GM18873 (cell line): ENCODE results near the gene OR1I1.
"Not testable (repeated sequence)": the region's sequence is repeated elsewhere in the genome, so short reads cannot be mapped to it uniquely, and the experiment has no call there.

Experiments used
- ATAC-seq: cut with Tn5 transposase; IDR thresholded peaks from one replicate; pipeline ENCODE4 v1.9.1; 2021; ENCODE audit warnings: mild to moderate bottlenecking, moderate library complexity, moderate number of reproducible peaks; ENCODE audit not compliant: unreplicated experiment, low FRiP score

Gene OR1I1, protein sequence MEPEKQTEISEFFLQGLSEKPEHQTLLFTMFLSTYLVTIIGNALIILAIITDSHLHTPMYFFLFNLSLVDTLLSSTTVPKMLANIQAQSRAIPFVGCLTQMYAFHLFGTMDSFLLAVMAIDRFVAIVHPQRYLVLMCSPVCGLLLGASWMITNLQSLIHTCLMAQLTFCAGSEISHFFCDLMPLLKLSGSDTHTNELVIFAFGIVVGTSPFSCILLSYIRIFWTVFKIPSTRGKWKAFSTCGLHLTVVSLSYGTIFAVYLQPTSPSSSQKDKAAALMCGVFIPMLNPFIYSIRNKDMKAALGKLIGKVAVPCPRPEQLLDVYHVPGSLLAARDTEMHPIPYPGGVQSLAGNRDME

GRCh38 chr19:15081911-15082310 lies at the start of gene OR1I1:
Gene OR1I1 (plus strand): TSS chr19:15082211. CDS start chr19:15087066, 4,855 bp downstream.
- ATAC-seq: no peak

DNA sequence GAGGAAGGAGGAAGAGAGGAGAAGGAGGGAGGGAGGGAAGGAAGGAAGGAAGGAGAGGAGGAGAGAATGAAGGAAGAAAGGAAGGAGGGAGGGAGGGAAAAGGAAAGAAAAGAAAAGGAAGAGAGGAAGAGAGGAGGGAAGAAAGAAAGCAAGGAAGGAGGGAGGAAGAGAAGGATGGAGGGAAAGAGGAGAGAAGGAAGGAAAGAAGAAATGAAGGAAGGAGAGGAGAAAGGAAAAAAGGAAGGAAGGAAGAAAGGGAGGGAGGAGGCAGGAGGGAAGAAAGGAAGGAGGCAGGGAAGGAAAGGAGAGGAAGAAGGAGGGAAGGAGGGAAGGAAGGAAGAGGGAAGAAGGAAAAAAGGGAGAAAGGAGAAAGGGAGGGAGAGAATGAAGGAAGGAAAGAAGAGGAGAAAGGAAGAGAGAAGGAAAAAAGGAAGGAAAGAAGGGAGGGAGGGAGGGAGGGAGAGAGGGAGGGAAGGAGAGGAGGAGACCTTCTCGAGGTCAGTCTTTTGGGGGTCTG lies 46.2 kb upstream of the OR1I1 start:
- no peak for ATAC-seq

- ATAC-seq: no peak
Measured at GRCh38 chr19:15037586-15037985, 44.4 kb upstream of the OR1I1 start.

DNA sequence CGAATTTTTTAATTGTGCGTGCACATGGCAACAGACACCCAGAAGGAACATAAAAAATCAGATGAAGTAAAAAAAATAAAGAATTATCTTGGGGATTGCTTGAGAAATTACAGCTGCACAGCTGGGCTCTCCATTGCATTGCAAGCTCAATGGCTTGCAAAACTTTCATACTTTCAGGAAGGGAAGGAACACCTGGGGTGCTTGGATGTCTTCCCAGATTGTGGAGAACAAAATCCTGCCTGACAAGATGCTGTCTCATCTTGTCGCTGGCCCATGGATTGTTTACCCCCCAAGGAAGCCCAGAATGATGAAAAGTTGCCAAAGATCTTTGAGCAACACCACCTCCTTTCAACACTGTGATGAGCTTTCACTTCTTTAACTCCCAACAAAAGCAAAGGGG lies 43.7 kb upstream of the OR1I1 start:
- ATAC-seq: no peak

DNA sequence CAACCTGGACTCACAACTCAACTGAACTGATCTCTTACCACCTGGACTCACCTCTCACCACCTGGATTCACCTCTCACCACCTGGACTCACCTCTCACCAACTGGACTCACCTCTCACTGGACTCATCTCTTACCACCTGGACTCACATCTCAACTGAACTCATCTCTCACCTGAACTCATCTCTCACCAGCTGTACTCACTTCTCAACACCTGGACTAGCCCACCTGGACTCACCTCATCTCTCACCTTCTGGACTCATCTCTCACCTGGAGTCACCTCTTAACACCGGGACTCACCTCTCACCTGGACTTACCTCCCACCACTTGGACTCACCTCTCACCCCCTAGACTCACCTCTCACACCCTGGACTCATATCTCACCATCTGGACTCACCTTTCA lies 40.0 kb upstream of the OR1I1 start:
- ATAC-seq: no peak

GRCh38 chr19:15042826-15043225 lies 39.2 kb upstream of the OR1I1 start:
- no peak for ATAC-seq

- ATAC-seq: no peak
Measured at GRCh38 chr19:15045506-15045905, 36.5 kb upstream of the OR1I1 start.

GRCh38 chr19:15047680-15048079 lies 34.3 kb upstream of the OR1I1 start:
- ATAC-seq: no peak

- ATAC-seq: no peak
Measured at GRCh38 chr19:15048128-15048527, 33.9 kb upstream of the OR1I1 start.

DNA sequence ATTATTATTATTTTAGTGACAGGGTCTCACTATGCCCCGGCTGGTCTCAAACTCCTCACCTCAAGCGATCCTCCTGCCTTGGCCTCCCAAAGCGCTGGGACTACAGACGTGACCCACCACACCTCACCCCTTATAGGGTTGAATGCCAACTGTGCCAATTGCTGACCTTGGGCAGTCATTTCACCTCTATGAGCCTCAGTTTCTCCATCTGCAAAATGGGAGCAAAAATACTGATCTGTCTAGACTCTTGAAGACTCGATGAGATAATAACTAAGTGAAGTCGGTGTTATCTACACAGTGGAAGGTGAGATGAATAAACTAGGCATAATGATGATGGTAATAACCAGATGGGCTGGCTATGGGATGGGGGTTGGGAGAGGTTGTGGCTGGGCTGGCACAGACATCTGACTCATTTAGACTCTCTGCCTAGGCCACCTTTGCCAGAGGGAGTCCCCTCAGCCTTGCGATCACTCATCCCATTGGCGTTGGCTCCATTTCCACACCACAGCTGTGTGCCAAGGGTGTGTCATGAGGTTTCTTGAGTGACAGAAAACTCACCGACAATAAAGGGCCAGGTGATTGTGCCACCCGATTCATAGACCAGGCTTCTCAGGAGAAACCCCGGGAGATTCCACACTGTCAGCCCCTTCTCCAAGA lies 33.0 kb upstream of the OR1I1 start, which contains the start of gene CASP14:
CASP14 (plus strand) TSS at position 596 of the 657 bp plus-strand sequence. CDS start 2,772 bp downstream, outside the sequence.
- ATAC-seq: no peak

GRCh38 chr19:15050639-15051038 lies 31.4 kb upstream of the OR1I1 start:
- ATAC-seq: no peak

- no peak for ATAC-seq
Measured at GRCh38 chr19:15062036-15062435, 20.0 kb upstream of the OR1I1 start.

- ATAC-seq: not testable (repeated sequence)
Measured at GRCh38 chr19:15070386-15070785, 11.6 kb upstream of the OR1I1 start.

DNA sequence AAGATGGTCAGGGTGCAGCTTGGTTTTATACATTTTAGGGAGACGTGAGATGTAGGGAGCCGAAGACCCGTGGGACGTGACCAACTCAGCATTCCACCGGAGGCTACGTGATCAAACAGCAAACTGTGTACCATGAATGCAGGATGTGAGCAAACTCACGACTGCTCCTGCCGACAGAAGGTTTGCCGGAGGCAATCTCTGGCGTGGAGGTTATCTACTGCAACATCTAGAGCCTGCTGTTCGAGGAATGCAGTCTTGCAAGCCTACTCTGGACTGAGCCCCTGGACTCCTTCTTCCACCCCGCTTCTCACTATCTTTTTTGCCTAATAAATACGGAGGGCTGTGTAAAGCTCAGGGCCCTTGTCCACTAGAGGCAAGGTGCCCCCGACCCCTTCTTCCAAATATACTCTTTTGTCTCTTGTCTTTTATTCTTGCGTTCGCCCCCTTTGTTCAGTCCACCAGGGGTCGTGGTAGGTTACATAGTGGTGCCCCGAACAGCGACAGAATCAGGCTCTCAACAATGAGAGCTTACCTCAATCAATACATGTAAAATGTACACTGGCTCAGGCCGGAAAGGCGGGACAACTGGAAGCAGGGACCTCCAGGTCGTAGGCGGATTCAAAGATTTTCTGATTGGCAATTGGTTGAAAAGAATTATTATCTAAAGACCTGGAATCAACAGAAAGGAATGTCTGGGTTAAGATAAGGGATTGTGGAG lies 8.9 kb upstream of the OR1I1 start:
- ATAC-seq: no peak

GRCh38 chr19:15074371-15074770 lies 7.6 kb upstream of the OR1I1 start:
- ATAC-seq: no peak

- no peak for ATAC-seq
Measured at GRCh38 chr19:15075806-15076205, 6.2 kb upstream of the OR1I1 start.

DNA sequence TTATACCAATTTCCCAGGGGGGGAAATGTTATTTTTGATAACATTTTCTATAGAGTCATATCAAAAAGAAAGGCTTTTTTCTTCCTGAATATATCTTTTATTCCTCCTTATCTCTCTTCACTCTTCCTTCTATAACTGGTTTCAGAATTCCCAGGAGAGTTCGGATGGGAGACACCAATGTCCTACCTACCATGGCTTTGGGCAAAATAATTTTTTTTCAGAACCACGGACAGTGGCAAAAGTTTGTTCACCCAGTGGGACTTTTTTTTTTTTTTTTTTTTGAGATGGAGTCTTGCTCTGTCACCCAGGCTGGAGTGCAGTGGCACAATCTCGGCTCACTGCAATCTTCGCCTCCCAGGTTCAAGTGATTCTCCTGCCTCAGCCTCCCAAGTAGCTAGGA lies 2.0 kb upstream of the OR1I1 start:
- not testable (repeated sequence) for ATAC-seq

DNA sequence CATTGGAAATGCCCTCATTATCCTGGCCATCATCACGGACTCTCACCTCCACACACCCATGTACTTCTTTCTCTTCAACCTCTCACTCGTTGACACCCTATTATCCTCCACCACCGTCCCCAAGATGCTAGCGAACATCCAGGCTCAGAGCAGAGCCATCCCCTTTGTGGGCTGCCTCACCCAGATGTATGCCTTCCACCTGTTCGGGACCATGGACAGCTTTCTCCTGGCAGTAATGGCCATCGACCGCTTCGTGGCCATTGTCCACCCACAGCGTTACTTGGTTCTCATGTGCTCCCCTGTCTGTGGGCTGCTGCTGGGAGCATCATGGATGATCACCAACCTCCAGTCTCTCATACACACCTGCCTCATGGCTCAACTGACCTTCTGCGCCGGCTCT lies 5.2 kb downstream of the OR1I1 start:
- no peak for ATAC-seq

- ATAC-seq: no peak
Measured at GRCh38 chr19:15091918-15092753, 10.1 kb downstream of the OR1I1 start.

GRCh38 chr19:15093001-15093400 lies 11.0 kb downstream of the OR1I1 start:
- ATAC-seq: no peak
